ENCODE measurements around the gene TMCC3. TPM values are rescaled to one million over a fixed set of nuclear protein-coding genes. Genes with fewer than 3 reads are reported as not detected.
A peak's percentile ranks its signal among the peaks of the same experiment; 100 is the strongest.

Gene TMCC3
- total RNA-seq, 2 donors from 2014 or later: 13.5 to 15.4 TPM

DNA sequence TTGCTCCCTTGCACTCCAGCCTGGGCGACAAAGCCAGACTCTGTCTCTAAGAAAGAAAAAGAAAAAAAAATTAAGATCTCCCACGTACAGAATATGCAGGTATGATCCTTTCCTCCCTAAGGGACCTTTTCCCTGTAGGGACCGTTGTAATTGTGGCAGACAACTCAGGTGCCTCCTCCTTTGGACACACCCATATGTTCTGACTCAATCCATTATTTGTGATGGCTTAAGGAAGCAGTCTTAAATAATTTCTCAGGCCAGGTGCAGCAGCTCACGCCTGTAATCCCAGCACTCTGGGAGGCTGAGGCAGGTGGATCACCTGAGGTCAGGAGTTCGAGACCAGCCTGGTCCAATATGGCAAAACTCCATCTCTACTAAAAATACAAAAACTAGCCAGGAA is 53.1 kb downstream of the TMCC3 start:
- Histone ChIP-seq H3K36me3 (no peaks in the 10 kb centered on the region), H3K27me3 (replicated peaks; ENCODE audit: insufficient read depth) (no peaks in the 10 kb centered on the region), H3K4me1 (replicated peaks) (peaks cover 6% of the 10 kb centered on the region), H3K27ac (no peak overlapping the region), H3K4me3 (no peak overlapping the region), H3K9me3 (no peaks in the 10 kb centered on the region)
- intact Hi-C loops (cut with DNase I): no loop called here
- no peak for DNase-seq (ENCODE audit: low spot score)
- TF ChIP-seq POLR2AphosphoS5 (IDR thresholded peaks at IDR 0.05) (no peak), POLR2A (IDR thresholded peaks at IDR 0.05) (no peak)
- TF ChIP-seq, protein P1, sequence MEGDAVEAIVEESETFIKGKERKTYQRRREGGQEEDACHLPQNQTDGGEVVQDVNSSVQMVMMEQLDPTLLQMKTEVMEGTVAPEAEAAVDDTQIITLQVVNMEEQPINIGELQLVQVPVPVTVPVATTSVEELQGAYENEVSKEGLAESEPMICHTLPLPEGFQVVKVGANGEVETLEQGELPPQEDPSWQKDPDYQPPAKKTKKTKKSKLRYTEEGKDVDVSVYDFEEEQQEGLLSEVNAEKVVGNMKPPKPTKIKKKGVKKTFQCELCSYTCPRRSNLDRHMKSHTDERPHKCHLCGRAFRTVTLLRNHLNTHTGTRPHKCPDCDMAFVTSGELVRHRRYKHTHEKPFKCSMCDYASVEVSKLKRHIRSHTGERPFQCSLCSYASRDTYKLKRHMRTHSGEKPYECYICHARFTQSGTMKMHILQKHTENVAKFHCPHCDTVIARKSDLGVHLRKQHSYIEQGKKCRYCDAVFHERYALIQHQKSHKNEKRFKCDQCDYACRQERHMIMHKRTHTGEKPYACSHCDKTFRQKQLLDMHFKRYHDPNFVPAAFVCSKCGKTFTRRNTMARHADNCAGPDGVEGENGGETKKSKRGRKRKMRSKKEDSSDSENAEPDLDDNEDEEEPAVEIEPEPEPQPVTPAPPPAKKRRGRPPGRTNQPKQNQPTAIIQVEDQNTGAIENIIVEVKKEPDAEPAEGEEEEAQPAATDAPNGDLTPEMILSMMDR (IDR thresholded peaks at IDR 0.05): no peak
- WGBS: 87% methylated on average over 5 of the region's 5 CpGs

DNA sequence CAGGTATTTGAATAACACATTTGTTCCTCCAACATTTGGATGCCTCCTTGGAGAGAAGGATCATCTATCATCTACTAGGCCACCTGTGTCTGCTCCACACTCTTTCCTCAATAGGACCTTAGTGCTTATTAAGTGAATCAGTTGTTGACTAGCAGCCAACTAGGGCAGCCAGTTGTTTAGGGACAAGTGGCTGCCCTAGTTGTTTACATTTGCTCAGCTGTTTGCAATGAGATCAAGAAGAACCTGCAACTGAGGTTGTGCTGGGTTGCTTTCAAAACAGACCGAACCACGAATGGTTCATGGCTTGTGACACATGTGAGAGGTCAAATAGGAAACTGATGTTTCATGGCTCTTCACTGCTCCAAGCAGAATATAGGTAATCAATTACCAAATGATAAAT is 53.8 kb downstream of the TMCC3 start:
- H3K36me3 ChIP-seq: no peaks in the 10 kb centered on the region

DNA sequence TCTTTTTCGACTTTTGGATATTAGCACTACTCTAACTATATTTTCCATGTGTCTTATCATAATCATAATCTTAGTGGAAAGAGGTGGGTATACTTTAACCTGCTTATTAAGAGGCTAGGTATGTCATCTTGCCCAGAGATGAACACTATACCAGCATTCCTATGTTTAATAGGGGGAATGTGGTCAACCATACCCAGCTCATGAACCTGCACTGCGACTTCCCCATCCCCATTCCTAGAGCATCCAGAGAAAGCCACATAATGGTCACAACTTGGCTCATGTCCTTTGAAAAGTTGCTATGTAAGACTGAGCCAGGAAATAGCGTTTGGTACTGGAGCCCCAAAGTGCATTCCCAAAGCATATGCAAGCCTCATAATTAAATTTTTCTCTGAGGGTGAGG is 55.2 kb downstream of the TMCC3 start:
- Histone ChIP-seq H3K4me3 (no peak overlapping the region), H3K27me3 (replicated peaks; ENCODE audit: insufficient read depth) (no peaks in the 10 kb centered on the region), H3K36me3 (no peaks in the 10 kb centered on the region), H3K9me3 (no peaks in the 10 kb centered on the region), H3K27ac (no peak overlapping the region), H3K4me1 (replicated peaks) (peaks cover 23% of the 10 kb centered on the region)
- DNase-seq (ENCODE audit: low spot score): no peak
- 71% methylated on average over 3 of the region's 3 CpGs for WGBS
- TF ChIP-seq, protein P1 (IDR thresholded peaks at IDR 0.05): no peak
- TF ChIP-seq POLR2AphosphoS5 (IDR thresholded peaks at IDR 0.05) (no peak), POLR2A (IDR thresholded peaks at IDR 0.05) (no peak)
- intact Hi-C loops (cut with DNase I): no loop called here

More for the DNA sequence above, 53.8 kb downstream of the TMCC3 start:
- Histone ChIP-seq H3K9me3 (no peaks in the 10 kb centered on the region), H3K4me3 (no peak overlapping the region), H3K4me1 (replicated peaks) (peaks cover 11% of the 10 kb centered on the region), H3K27me3 (replicated peaks; ENCODE audit: insufficient read depth) (no peaks in the 10 kb centered on the region), H3K27ac (no peak overlapping the region)
- WGBS: 40% methylated on average over 2 of the region's 2 CpGs
- TF ChIP-seq, protein P1 (IDR thresholded peaks at IDR 0.05): no peak
- TF ChIP-seq POLR2A (IDR thresholded peaks at IDR 0.05) (no peak), POLR2AphosphoS5 (IDR thresholded peaks at IDR 0.05) (peak; percentile 51)
- no peak for DNase-seq (ENCODE audit: low spot score)
- intact Hi-C loops (cut with DNase I): no loop called here

DNA sequence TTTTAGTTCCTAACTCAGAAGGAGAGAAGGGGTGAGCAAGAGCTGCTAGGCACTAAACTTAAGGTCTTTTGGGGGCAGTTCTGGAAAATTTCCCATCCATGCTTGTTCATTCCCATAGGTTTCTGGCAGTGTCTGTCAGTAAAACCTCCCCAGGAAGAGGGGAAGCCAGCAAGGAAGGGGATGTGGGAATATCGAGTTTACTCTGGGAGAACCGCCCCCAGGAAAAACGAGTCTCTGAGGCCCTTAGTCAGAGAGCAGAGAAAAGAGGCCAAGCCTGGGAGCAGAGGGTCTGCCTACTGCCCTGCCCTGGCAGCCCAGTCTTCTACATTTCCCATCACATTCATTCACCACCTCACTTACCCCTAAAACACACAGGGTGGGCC is 55.9 kb downstream of the TMCC3 start:
- Histone ChIP-seq H3K27ac (peak overlapping the region in 1 of 2 donors; percentile 12), H3K4me3 (no peak overlapping the region)
- intact Hi-C loops (cut with DNase I): no loop called here

More for the DNA sequence above, 55.9 kb downstream of the TMCC3 start:
- WGBS: 56% methylated on average over 3 of the region's 3 CpGs
- Histone ChIP-seq H3K4me1 (replicated peaks) (peaks cover 23% of the 10 kb centered on the region), H3K36me3 (no peaks in the 10 kb centered on the region), H3K27me3 (replicated peaks; ENCODE audit: insufficient read depth) (no peaks in the 10 kb centered on the region), H3K9me3 (no peaks in the 10 kb centered on the region)
- TF ChIP-seq POLR2A (IDR thresholded peaks at IDR 0.05): no peak
- no peak for TF ChIP-seq POLR2AphosphoS5 (IDR thresholded peaks at IDR 0.05)
- TF ChIP-seq, protein P1 (IDR thresholded peaks at IDR 0.05): no peak
- DNase-seq (ENCODE audit: low spot score): no peak

Data from prostate gland (tissue), 2 donors.